Type B pancreatic cell (in vitro differentiated cells): ENCODE data around the gene TMEM250. TPM values are rescaled to one million over a fixed set of nuclear protein-coding genes. Genes with fewer than 3 reads are reported as not detected.

ENCODE experiments used
- DNase-seq: peaks from one replicate; pipeline ENCODE4 v3.0.0; 2021; ENCODE audit warnings: mixed read lengths; ENCODE audit not compliant: unreplicated experiment; ENCODE audit errors: extremely low spot score
- H3K27ac Mint-ChIP-seq: 2 replicates; pipeline ENCODE4 v1.8.0; 2021; ENCODE audit warnings: mild to moderate bottlenecking, mixed read lengths
- H3K27me3 Mint-ChIP-seq: 2 replicates; pipeline ENCODE4 v1.8.0; 2021; ENCODE audit warnings: mixed read lengths
- H3K36me3 Mint-ChIP-seq: 2 replicates; pipeline ENCODE4 v1.8.0; 2021; ENCODE audit warnings: mixed read lengths
- H3K4me1 Mint-ChIP-seq: one replicate; pipeline ENCODE4 v1.8.0; 2021; ENCODE audit warnings: mixed read lengths; ENCODE audit not compliant: unreplicated experiment
- H3K4me3 Mint-ChIP-seq: 2 replicates; pipeline ENCODE4 v1.8.0; 2021; ENCODE audit warnings: mild to moderate bottlenecking, mixed read lengths
- H3K9me3 Mint-ChIP-seq: 2 replicates; pipeline ENCODE4 v1.8.0; 2021; ENCODE audit warnings: mixed read lengths
- total RNA-seq: library from RNA; stranded (reverse); gene quantifications from 2 replicates; pipeline ENCODE4 v1.2.1, GENCODE V29; 2021; ENCODE audit warnings: low replicate concordance
- TF ChIP-seq, protein P1 (sequence below): fragments of 200-600 bp; sonication (generic); conservative IDR thresholded peaks from 2 replicates; pipeline ENCODE4 v1.5.0; 2021; ENCODE audit warnings: antibody characterized with exemption, mild to moderate bottlenecking

Gene TMEM250
- total RNA-seq, 1 donor from 2014 or later = 37.9 TPM

DNA sequence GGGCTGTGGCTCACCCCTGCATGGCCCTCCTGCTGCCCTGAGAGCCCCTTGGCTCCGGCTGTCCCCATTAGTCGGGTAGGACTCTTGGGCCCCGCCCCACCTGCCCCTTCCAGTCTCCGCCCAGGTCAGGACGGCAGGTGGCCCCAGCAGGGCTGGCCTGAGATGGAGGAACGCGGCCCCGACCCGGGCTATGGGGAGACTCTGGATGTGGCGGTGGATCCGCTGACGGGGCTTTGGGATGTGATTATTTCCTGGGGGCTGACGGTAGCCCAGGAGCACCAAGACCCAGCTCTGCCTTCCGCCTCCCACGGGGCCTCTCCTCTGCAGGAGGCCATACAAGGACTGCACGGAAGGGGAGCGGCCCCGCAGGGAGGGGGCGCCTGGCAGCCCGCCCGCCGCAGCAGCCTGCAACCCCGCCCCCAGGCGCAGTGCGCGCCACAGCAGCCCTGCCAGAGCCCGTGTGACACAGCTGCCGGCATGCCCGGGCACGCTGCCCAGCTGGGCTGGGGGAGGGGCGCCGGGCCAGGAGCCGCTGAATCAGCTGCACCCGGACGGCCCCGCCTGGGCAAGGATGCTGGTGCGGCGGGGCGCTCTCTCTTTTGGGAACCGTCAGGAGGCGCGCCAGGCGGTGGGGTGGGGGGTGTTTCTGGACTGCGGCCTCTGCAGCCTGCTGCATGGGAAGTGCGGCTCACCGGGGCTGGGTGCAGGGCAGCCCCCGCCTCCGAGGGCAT, 9.2 kb downstream of the TMEM250 start:
- H3K9me3 Mint-ChIP-seq = no peaks in the 10 kb centered on the region
- peak overlapping the region; percentile 74 for H3K4me3 Mint-ChIP-seq
- DNase-seq = peak; percentile 90
- H3K36me3 Mint-ChIP-seq = peaks cover under 1% of the 10 kb centered on the region
- H3K27me3 Mint-ChIP-seq = peaks cover 4% of the 10 kb centered on the region
- peak overlapping the region; percentile 72 for H3K27ac Mint-ChIP-seq
- TF ChIP-seq, protein P1, sequence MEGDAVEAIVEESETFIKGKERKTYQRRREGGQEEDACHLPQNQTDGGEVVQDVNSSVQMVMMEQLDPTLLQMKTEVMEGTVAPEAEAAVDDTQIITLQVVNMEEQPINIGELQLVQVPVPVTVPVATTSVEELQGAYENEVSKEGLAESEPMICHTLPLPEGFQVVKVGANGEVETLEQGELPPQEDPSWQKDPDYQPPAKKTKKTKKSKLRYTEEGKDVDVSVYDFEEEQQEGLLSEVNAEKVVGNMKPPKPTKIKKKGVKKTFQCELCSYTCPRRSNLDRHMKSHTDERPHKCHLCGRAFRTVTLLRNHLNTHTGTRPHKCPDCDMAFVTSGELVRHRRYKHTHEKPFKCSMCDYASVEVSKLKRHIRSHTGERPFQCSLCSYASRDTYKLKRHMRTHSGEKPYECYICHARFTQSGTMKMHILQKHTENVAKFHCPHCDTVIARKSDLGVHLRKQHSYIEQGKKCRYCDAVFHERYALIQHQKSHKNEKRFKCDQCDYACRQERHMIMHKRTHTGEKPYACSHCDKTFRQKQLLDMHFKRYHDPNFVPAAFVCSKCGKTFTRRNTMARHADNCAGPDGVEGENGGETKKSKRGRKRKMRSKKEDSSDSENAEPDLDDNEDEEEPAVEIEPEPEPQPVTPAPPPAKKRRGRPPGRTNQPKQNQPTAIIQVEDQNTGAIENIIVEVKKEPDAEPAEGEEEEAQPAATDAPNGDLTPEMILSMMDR = no peak
- H3K4me1 Mint-ChIP-seq = peaks cover 10% of the 10 kb centered on the region

DNA sequence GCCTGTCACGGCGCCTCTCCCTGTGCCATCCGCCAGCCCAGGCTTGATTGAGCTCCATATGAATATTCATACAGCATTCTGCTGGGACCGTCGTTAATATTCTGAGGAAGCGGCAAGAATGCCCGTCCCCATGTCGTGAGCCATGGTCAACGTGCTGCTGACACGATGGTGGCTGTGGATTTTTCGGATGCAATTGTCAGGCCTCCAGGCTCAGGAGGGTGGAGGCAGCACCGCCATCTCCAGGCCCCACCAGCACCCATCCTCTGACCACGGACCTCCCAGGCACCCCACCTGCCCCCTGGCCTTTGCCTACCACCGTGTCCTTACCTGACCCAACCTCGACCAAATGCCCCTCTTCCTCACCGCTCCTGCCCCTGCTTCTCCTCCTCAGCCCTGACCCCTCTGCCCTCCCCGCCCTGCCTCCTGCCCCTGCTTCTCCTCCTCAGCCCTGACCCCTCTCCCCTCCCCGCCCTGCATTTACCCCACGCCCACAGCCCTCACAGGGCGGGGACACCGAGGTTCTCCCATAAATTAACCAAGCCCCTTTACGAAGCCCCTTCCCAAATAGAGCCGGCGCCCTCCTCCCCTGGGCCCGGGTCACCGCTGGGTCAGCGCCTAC, 9.9 kb downstream of the TMEM250 start:
- TF ChIP-seq, protein P1 = no peak
- no peak for DNase-seq
- peak overlapping the region; percentile 36 for H3K27ac Mint-ChIP-seq
- peak overlapping the region; percentile 39 for H3K4me3 Mint-ChIP-seq
- no peaks in the 10 kb centered on the region for H3K9me3 Mint-ChIP-seq
- H3K36me3 Mint-ChIP-seq = no peaks in the 10 kb centered on the region
- H3K4me1 Mint-ChIP-seq = peaks cover 10% of the 10 kb centered on the region
- H3K27me3 Mint-ChIP-seq = peaks cover 4% of the 10 kb centered on the region

DNA sequence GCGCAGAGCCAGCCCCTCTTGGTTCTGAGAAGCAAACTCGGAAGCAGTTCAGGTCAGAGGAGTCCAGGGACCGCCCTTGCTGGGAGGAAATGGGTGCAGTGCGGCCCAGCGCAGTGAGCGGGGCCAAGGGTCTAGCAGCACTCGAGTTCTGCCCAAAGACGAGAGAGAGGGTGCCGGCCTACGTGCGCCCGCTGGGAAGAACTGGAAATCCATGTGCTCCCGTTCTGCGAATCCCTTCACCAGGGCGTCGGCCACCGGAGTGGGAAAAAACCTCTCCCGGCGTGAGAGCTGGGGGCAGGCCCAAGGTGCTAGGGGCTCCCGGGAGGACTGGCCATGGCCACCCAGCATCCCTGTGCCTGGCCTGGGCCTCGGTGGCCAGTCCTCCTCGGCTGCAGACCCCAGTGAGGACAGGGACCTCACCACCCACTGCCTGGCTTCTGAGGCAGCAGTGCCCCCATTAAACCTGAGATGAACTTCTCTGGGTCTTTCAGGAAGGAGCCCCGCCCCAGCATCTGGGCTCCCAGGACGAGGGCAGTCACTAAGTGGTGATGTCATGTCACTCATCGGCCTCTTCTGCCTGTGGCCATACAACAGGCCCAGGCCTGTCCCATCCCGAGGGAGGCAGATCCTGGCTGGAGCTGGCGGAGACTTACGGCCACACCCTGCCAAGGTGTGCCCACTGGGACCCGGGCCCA, 10.6 kb downstream of the TMEM250 start:
- peak overlapping the region; percentile 55 for H3K27ac Mint-ChIP-seq
- H3K4me1 Mint-ChIP-seq = peaks cover 10% of the 10 kb centered on the region
- H3K4me3 Mint-ChIP-seq = peak overlapping the region; percentile 49

DNA sequence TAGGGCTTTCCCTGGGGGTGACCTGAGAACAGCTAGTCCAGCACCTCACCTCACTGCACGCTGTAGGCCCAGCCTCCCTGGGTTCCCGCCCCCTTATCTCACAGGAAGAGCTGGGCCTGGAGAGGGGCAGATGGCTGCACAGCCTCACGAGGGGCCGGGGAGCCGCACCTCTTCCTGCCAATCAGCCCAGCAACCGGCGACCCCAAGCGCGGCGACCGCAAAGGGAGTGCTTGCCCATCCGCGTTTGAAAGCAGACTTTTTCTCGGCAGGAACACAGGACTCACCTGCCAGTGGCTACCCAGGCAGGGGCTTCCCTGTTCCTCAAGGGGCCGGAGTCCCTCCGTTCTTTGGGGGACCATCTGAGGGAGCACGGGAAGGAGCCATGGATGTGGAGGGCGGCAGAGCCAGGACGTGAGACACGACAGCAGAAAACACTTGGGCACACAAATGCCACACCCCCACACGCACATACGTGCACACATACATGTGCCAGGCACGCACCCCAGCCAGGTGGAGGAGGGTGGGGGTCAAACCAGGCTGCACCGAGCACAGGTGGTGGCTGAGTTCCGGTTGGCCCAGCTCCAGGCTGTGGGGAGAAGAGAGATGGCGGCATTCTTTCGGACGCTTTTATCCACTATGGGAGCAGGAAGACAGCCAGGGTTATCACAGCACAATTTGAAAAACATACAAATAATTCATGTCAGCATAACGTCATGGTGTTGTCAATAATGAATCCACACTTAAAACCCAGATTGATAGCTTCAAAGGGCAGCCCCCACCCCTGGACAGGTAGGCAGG, 11.3 kb downstream of the TMEM250 start:
- TF ChIP-seq, protein P1 = no peak
- H3K27ac Mint-ChIP-seq = peak overlapping the region; percentile 55
- H3K4me1 Mint-ChIP-seq = peaks cover 10% of the 10 kb centered on the region
- H3K27me3 Mint-ChIP-seq = peaks cover 4% of the 10 kb centered on the region
- H3K36me3 Mint-ChIP-seq = no peaks in the 10 kb centered on the region
- H3K9me3 Mint-ChIP-seq = no peaks in the 10 kb centered on the region
- H3K4me3 Mint-ChIP-seq = peak overlapping the region; percentile 49
- DNase-seq = no peak

More for the DNA sequence above, 10.6 kb downstream of the TMEM250 start:
- peaks cover 4% of the 10 kb centered on the region for H3K27me3 Mint-ChIP-seq
- TF ChIP-seq, protein P1 = no peak
- H3K9me3 Mint-ChIP-seq = no peaks in the 10 kb centered on the region
- no peak for DNase-seq
- no peaks in the 10 kb centered on the region for H3K36me3 Mint-ChIP-seq

DNA sequence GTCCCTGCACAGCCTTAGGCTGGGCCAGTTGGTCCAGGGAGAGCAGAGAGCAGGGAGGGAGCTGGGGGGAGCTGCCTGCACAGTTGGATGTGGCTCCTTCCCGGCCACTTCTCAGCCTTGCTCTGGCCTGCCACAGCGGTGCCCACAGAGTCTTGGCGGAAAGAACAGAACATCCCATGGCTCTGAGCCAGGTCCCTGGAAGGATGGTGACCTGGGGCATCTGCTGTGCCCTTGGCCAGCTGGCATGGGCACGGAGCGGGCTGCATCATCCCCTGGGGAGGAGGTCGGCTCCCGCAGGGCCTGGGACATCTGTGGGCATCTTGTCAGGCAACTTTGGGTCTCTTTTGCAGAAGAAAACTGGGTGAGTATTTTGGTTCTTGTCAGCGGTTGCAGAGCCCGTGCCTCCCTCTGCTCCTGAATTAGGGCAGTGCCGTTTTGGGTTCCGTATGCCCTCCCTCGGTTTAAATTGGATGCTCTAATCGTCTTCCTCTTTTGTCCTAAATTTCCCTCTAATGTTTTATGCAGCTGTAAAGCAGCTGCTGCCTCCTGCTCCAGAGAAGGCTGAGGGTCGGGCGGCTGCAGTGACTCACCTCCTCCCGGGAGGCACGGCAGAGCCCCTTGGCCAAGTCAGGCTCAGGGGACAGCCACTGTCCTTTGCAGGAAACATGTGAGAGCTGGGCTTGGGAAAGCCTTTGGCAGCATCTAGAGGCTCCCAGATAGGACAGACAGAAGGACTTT, 13.1 kb downstream of the TMEM250 start:
- Mint-ChIP-seq H3K4me3 (peak overlapping the region; percentile 34), H3K27ac (peak overlapping the region; percentile 71), H3K4me1 (peaks cover 10% of the 10 kb centered on the region), H3K36me3 (no peaks in the 10 kb centered on the region), H3K27me3 (peaks cover 4% of the 10 kb centered on the region), H3K9me3 (no peaks in the 10 kb centered on the region)
- TF ChIP-seq, protein P1 = no peak
- no peak for DNase-seq
